GM18517 (cell line): Measurements from ENCODE around the gene IGSF9.
A peak's percentile ranks its signal among the peaks of the same experiment; 100 is the strongest.
"Not testable (repeated sequence)": the region's sequence is repeated elsewhere in the genome, so short reads cannot be mapped to it uniquely, and the experiment has no call there.

ENCODE experiments used
- ATAC-seq: cut with Tn5 transposase; IDR thresholded peaks from one replicate; pipeline ENCODE4 v1.9.1; 2021; ENCODE audit warnings: mild to moderate bottlenecking, moderate library complexity; ENCODE audit not compliant: unreplicated experiment

Gene IGSF9

GRCh38 chr1:159900755-159901360, 44.6 kb downstream of the IGSF9 start:
- ATAC-seq, result no peak

- no peak for ATAC-seq
Measured at GRCh38 chr1:159900086-159900680, 45.2 kb downstream of the IGSF9 start, which contains the start of gene CFAP45. Gene CFAP45, minus strand, starts transcription at chr1:159900165. Its CDS starts 67 bp downstream, at chr1:159900098.

GRCh38 chr1:159899634-159900033, 45.8 kb downstream of the IGSF9 start:
- ATAC-seq, result not testable (repeated sequence)

- no peak for ATAC-seq
Measured at GRCh38 chr1:159898527-159898926, 46.9 kb downstream of the IGSF9 start.

- no peak for ATAC-seq
Measured at GRCh38 chr1:159897962-159898361, 47.5 kb downstream of the IGSF9 start.

GRCh38 chr1:159896546-159896930, 48.9 kb downstream of the IGSF9 start:
- ATAC-seq, result no peak

- ATAC-seq, result no peak
Measured at GRCh38 chr1:159895836-159896545, 49.4 kb downstream of the IGSF9 start.

GRCh38 chr1:159895286-159895685, 50.1 kb downstream of the IGSF9 start:
- ATAC-seq, result no peak

GRCh38 chr1:159892944-159893343, 52.5 kb downstream of the IGSF9 start:
- ATAC-seq, result no peak

GRCh38 chr1:159891275-159892157, 53.9 kb downstream of the IGSF9 start:
- peak; percentile 65 for ATAC-seq

GRCh38 chr1:159890390-159890789, 55.0 kb downstream of the IGSF9 start:
- no peak for ATAC-seq

- peak; percentile 91 for ATAC-seq
Measured at GRCh38 chr1:159889821-159890252, 55.6 kb downstream of the IGSF9 start.

- ATAC-seq, result no peak
Measured at GRCh38 chr1:159889202-159889601, 56.2 kb downstream of the IGSF9 start.

GRCh38 chr1:159884296-159884695, 61.1 kb downstream of the IGSF9 start:
- ATAC-seq, result no peak

- no peak for ATAC-seq
Measured at GRCh38 chr1:159883134-159883533, 62.3 kb downstream of the IGSF9 start.

- ATAC-seq, result no peak
Measured at GRCh38 chr1:159882527-159882862, 62.9 kb downstream of the IGSF9 start.

GRCh38 chr1:159881622-159882526, 63.5 kb downstream of the IGSF9 start:
- ATAC-seq, result no peak

- no peak for ATAC-seq
Measured at GRCh38 chr1:159880430-159880829, 65.0 kb downstream of the IGSF9 start.

- no peak for ATAC-seq
Measured at GRCh38 chr1:159879977-159880376, 65.4 kb downstream of the IGSF9 start.

GRCh38 chr1:159879136-159879535, 66.3 kb downstream of the IGSF9 start:
- ATAC-seq, result no peak
